T-helper 9 cell (primary cell): ENCODE measurements around the gene GPC3.
"Not testable (repeated sequence)": the region's sequence is repeated elsewhere in the genome, so short reads cannot be mapped to it uniquely, and the experiment has no call there.

Source experiments
- DNase-seq: peaks from one replicate; pipeline ENCODE4 v3.0.0-alpha.2; 2020

GPC3 gene

GRCh38 chrX:133638285-133638684 is 347.1 kb downstream of the GPC3 start:
- DNase-seq = no peak

GRCh38 chrX:133637765-133638164 is 347.6 kb downstream of the GPC3 start:
- no peak for DNase-seq

GRCh38 chrX:133636009-133636408 is 349.4 kb downstream of the GPC3 start:
- DNase-seq = no peak

- DNase-seq = no peak
Measured at GRCh38 chrX:133634416-133634815, 351.0 kb downstream of the GPC3 start.

- DNase-seq = no peak
Measured at GRCh38 chrX:133633950-133634349, 351.4 kb downstream of the GPC3 start.

GRCh38 chrX:133633162-133633561 is 352.2 kb downstream of the GPC3 start:
- no peak for DNase-seq

GRCh38 chrX:133630362-133630761 is 355.0 kb downstream of the GPC3 start:
- no peak for DNase-seq

- DNase-seq = no peak
Measured at GRCh38 chrX:133627673-133628072, 357.7 kb downstream of the GPC3 start.

GRCh38 chrX:133621384-133621783 is 364.0 kb downstream of the GPC3 start:
- DNase-seq = not testable (repeated sequence)

- DNase-seq = no peak
Measured at GRCh38 chrX:133611676-133612075, 373.7 kb downstream of the GPC3 start.

- DNase-seq = no peak
Measured at GRCh38 chrX:133610056-133610455, 375.3 kb downstream of the GPC3 start.

- no peak for DNase-seq
Measured at GRCh38 chrX:133609166-133609565, 376.2 kb downstream of the GPC3 start.

- no peak for DNase-seq
Measured at GRCh38 chrX:133608406-133608805, 377.0 kb downstream of the GPC3 start.

- DNase-seq = no peak
Measured at GRCh38 chrX:133607419-133608348, 377.7 kb downstream of the GPC3 start.

GRCh38 chrX:133606990-133607389 is 378.4 kb downstream of the GPC3 start:
- no peak for DNase-seq

- no peak for DNase-seq
Measured at GRCh38 chrX:133604801-133605200, 380.6 kb downstream of the GPC3 start.

- no peak for DNase-seq
Measured at GRCh38 chrX:133602881-133603280, 382.5 kb downstream of the GPC3 start.

- no peak for DNase-seq
Measured at GRCh38 chrX:133601116-133601515, 384.3 kb downstream of the GPC3 start.

- no peak for DNase-seq
Measured at GRCh38 chrX:133600536-133600935, 384.9 kb downstream of the GPC3 start.

GRCh38 chrX:133598601-133599335 is 386.6 kb downstream of the GPC3 start:
- DNase-seq = no peak

GRCh38 chrX:133594156-133594555 is 391.2 kb downstream of the GPC3 start:
- no peak for DNase-seq

- no peak for DNase-seq
Measured at GRCh38 chrX:133593531-133593930, 391.9 kb downstream of the GPC3 start.

GRCh38 chrX:133590703-133591505 is 394.5 kb downstream of the GPC3 start:
- DNase-seq = no peak
